WTC11 (cell line): Measurements from ENCODE around the gene DNAJB2.
"Not testable (repeated sequence)": the region's sequence is repeated elsewhere in the genome, so short reads cannot be mapped to it uniquely, and the experiment has no call there.

Experiments used
- CREB1 ChIP-seq: sonication (generic); formaldehyde crosslinking; IDR thresholded peaks from 2 replicates; pipeline ENCODE4 v1.8.0; 2023; ENCODE audit warnings: mild to moderate bottlenecking, missing genetic modification reagents
- ELF4 ChIP-seq: sonication (generic); formaldehyde crosslinking; IDR thresholded peaks from 2 replicates; pipeline ENCODE4 v1.8.1; 2022; ENCODE audit warnings: low read depth, mild to moderate bottlenecking, moderate library complexity, missing genetic modification reagents
- HMGA2 ChIP-seq: fragments of 250-450 bp; sonication (Bioruptor Pico); IDR thresholded peaks from 2 replicates; pipeline ENCODE4 v1.4.0; 2021; ENCODE audit warnings: mild to moderate bottlenecking, moderate library complexity
- KAT7 ChIP-seq: sonication (generic); formaldehyde crosslinking; IDR thresholded peaks from 2 replicates; pipeline ENCODE4 v1.8.1; 2023; ENCODE audit warnings: missing genetic modification reagents, mild to moderate bottlenecking, borderline replicate concordance
- NFYB ChIP-seq: sonication (generic); formaldehyde crosslinking; conservative IDR thresholded peaks from 2 replicates; pipeline ENCODE4 v1.8.0; 2022; ENCODE audit warnings: low read depth, missing genetic modification reagents
- NR2C2 ChIP-seq: sonication (generic); formaldehyde crosslinking; IDR thresholded peaks from 2 replicates; pipeline ENCODE4 v1.8.0; 2022; ENCODE audit warnings: mild to moderate bottlenecking, missing genetic modification reagents
- NR3C1 ChIP-seq: sonication (generic); formaldehyde crosslinking; conservative IDR thresholded peaks from 2 replicates; pipeline ENCODE4 v1.8.1; 2023; ENCODE audit warnings: low read depth, mild to moderate bottlenecking, missing genetic modification reagents
- ZNF121 ChIP-seq: sonication (generic); formaldehyde crosslinking; IDR thresholded peaks from 2 replicates; pipeline ENCODE4 v1.8.0; 2023; ENCODE audit warnings: missing genetic modification reagents
- ZNF317 ChIP-seq: sonication (generic); formaldehyde crosslinking; IDR thresholded peaks from 2 replicates; pipeline ENCODE4 v1.8.1; 2023; ENCODE audit warnings: low read depth, mild to moderate bottlenecking, moderate library complexity, missing genetic modification reagents, borderline replicate concordance
- TF ChIP-seq, protein P1 (sequence below): fragments of 200-600 bp; IDR thresholded peaks from 2 replicates; pipeline ENCODE4 v1.8.0; 2022; ENCODE audit warnings: antibody characterized with exemption
- TF ChIP-seq, protein P2 (sequence below): fragments of 250-450 bp; sonication (Bioruptor Pico); IDR thresholded peaks from 2 replicates; pipeline ENCODE4 v1.9.0; 2021; ENCODE audit warnings: mild to moderate bottlenecking
- TF ChIP-seq, protein P3 (sequence below): fragments of 250-450 bp; sonication (Bioruptor Pico); IDR thresholded peaks from 2 replicates; pipeline ENCODE4 v1.9.0; 2021; ENCODE audit warnings: mild to moderate bottlenecking, borderline replicate concordance
- TF ChIP-seq, protein P4 (sequence below): sonication (generic); formaldehyde crosslinking; IDR thresholded peaks from 2 replicates; pipeline ENCODE4 v1.8.0; 2022; ENCODE audit warnings: mild to moderate bottlenecking, missing genetic modification reagents
- TF ChIP-seq, protein P5 (sequence below): sonication (generic); formaldehyde crosslinking; IDR thresholded peaks from 2 replicates; pipeline ENCODE4 v1.8.1; 2023; ENCODE audit warnings: mild to moderate bottlenecking, missing genetic modification reagents

DNA sequence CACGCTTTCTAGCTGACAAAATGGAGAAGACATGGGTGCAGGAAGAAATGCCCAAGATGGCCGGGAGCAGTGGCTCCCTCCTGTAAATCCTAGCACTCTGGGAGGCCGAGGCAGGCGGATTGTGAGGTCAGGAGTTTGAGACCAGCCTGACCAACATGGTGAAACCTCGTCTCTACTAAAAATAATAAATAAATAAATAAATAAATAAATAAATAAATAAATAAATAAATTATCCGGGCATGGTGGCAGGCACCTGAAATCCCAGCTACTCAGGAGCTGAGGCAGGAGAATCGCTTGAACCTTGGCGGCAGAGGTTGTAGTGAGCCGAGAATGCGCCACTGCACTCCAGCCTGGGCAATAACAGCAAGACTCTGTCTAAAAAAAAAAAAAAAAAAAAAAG, 20.2 kb upstream of the DNAJB2 start:
- TF ChIP-seq, protein P1, sequence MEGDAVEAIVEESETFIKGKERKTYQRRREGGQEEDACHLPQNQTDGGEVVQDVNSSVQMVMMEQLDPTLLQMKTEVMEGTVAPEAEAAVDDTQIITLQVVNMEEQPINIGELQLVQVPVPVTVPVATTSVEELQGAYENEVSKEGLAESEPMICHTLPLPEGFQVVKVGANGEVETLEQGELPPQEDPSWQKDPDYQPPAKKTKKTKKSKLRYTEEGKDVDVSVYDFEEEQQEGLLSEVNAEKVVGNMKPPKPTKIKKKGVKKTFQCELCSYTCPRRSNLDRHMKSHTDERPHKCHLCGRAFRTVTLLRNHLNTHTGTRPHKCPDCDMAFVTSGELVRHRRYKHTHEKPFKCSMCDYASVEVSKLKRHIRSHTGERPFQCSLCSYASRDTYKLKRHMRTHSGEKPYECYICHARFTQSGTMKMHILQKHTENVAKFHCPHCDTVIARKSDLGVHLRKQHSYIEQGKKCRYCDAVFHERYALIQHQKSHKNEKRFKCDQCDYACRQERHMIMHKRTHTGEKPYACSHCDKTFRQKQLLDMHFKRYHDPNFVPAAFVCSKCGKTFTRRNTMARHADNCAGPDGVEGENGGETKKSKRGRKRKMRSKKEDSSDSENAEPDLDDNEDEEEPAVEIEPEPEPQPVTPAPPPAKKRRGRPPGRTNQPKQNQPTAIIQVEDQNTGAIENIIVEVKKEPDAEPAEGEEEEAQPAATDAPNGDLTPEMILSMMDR, result not testable (repeated sequence)
- not testable (repeated sequence) for TF ChIP-seq NFYB (CRISPR knock-in tag); NR2C2 (CRISPR knock-in tag); HMGA2 (CRISPR knock-in tag); KAT7; ZNF121 (CRISPR knock-in tag); NR3C1; ELF4 (CRISPR knock-in tag); CREB1; ZNF317 (CRISPR knock-in tag)
- TF ChIP-seq, protein P2, sequence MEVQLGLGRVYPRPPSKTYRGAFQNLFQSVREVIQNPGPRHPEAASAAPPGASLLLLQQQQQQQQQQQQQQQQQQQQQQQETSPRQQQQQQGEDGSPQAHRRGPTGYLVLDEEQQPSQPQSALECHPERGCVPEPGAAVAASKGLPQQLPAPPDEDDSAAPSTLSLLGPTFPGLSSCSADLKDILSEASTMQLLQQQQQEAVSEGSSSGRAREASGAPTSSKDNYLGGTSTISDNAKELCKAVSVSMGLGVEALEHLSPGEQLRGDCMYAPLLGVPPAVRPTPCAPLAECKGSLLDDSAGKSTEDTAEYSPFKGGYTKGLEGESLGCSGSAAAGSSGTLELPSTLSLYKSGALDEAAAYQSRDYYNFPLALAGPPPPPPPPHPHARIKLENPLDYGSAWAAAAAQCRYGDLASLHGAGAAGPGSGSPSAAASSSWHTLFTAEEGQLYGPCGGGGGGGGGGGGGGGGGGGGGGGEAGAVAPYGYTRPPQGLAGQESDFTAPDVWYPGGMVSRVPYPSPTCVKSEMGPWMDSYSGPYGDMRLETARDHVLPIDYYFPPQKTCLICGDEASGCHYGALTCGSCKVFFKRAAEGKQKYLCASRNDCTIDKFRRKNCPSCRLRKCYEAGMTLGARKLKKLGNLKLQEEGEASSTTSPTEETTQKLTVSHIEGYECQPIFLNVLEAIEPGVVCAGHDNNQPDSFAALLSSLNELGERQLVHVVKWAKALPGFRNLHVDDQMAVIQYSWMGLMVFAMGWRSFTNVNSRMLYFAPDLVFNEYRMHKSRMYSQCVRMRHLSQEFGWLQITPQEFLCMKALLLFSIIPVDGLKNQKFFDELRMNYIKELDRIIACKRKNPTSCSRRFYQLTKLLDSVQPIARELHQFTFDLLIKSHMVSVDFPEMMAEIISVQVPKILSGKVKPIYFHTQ (CRISPR knock-in tag), result not testable (repeated sequence)
- TF ChIP-seq, protein P3, sequence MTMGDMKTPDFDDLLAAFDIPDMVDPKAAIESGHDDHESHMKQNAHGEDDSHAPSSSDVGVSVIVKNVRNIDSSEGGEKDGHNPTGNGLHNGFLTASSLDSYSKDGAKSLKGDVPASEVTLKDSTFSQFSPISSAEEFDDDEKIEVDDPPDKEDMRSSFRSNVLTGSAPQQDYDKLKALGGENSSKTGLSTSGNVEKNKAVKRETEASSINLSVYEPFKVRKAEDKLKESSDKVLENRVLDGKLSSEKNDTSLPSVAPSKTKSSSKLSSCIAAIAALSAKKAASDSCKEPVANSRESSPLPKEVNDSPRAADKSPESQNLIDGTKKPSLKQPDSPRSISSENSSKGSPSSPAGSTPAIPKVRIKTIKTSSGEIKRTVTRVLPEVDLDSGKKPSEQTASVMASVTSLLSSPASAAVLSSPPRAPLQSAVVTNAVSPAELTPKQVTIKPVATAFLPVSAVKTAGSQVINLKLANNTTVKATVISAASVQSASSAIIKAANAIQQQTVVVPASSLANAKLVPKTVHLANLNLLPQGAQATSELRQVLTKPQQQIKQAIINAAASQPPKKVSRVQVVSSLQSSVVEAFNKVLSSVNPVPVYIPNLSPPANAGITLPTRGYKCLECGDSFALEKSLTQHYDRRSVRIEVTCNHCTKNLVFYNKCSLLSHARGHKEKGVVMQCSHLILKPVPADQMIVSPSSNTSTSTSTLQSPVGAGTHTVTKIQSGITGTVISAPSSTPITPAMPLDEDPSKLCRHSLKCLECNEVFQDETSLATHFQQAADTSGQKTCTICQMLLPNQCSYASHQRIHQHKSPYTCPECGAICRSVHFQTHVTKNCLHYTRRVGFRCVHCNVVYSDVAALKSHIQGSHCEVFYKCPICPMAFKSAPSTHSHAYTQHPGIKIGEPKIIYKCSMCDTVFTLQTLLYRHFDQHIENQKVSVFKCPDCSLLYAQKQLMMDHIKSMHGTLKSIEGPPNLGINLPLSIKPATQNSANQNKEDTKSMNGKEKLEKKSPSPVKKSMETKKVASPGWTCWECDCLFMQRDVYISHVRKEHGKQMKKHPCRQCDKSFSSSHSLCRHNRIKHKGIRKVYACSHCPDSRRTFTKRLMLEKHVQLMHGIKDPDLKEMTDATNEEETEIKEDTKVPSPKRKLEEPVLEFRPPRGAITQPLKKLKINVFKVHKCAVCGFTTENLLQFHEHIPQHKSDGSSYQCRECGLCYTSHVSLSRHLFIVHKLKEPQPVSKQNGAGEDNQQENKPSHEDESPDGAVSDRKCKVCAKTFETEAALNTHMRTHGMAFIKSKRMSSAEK, result not testable (repeated sequence)
- TF ChIP-seq, protein P4, sequence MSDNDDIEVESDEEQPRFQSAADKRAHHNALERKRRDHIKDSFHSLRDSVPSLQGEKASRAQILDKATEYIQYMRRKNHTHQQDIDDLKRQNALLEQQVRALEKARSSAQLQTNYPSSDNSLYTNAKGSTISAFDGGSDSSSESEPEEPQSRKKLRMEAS (CRISPR knock-in tag), result not testable (repeated sequence)
- TF ChIP-seq, protein P5, sequence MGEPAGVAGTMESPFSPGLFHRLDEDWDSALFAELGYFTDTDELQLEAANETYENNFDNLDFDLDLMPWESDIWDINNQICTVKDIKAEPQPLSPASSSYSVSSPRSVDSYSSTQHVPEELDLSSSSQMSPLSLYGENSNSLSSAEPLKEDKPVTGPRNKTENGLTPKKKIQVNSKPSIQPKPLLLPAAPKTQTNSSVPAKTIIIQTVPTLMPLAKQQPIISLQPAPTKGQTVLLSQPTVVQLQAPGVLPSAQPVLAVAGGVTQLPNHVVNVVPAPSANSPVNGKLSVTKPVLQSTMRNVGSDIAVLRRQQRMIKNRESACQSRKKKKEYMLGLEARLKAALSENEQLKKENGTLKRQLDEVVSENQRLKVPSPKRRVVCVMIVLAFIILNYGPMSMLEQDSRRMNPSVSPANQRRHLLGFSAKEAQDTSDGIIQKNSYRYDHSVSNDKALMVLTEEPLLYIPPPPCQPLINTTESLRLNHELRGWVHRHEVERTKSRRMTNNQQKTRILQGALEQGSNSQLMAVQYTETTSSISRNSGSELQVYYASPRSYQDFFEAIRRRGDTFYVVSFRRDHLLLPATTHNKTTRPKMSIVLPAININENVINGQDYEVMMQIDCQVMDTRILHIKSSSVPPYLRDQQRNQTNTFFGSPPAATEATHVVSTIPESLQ, result not testable (repeated sequence)
